ENCODE measurements around the gene TP73. TPM values are rescaled to one million over a fixed set of nuclear protein-coding genes. Genes with fewer than 3 reads are reported as not detected.
A peak's percentile ranks its signal among the peaks of the same experiment; 100 is the strongest.

TP73 gene
- total and polyA plus RNA-seq, 7 donors = under 0.01 to 0.13 (median 0.01) TPM; not detected in 4

GRCh38 chr1:3658231-3658615 lies 5.9 kb downstream of the TP73 start:
- no peak for DNase-seq
- H3K27ac ChIP-seq = no peak overlapping the region
- H3K36me3 ChIP-seq (ENCODE audit: insufficient read depth in 1 of 2, low read depth in 1 of 2) = no peaks in the 10 kb centered on the region
- no peaks in the 10 kb centered on the region for H3K4me1 ChIP-seq
- intact Hi-C loops (cut with DNase I) = no loop called here
- ATAC-seq = no peak
- H3K9me3 ChIP-seq = no peaks in the 10 kb centered on the region
- WGBS, 3 donors = 49 to 50% (median 50%) methylated on average over 14 of the region's 14 CpGs
- H3K27me3 ChIP-seq (ENCODE audit: insufficient read depth in 3 of 3, low read length in 2 of 3) = peaks cover 0 to 26% (median 7%) of the 10 kb centered on the region in 3 donors
- no peak overlapping the region for H3K4me3 ChIP-seq
- no peak for TF ChIP-seq CTCF (IDR thresholded peaks at IDR 0.05)

DNA sequence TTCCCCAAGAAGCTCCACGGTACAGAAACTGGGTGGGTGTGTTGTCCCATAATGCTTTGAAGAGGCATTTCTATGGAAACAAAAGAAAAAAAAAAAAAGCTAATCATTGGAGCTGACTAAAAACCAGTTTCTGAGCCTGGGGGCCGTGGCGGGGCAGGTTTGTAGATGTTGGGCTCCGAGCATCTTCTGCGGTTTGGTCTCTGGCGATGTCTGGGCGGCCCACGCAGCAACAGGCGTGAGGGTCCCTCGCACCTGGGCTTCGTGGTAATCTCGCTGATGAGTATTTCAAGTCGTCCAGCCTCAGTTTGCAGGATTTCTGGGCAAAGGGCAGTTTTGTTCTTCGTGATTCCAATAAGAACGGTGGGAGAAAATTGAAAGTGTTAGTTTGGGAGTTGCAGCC lies 6.8 kb downstream of the TP73 start:
- intact Hi-C loops (cut with DNase I) = no loop called here
- no peak overlapping the region for H3K27ac ChIP-seq
- no peaks in the 10 kb centered on the region for H3K36me3 ChIP-seq (ENCODE audit: insufficient read depth in 1 of 2, low read depth in 1 of 2)
- H3K4me3 ChIP-seq = no peak overlapping the region
- H3K9me3 ChIP-seq = no peaks in the 10 kb centered on the region
- ATAC-seq (no peak), DNase-seq (no peak)
- 80 to 91% (median 82%) methylated on average over 15 of the region's 15 CpGs for WGBS, 3 donors
- TF ChIP-seq CTCF (IDR thresholded peaks at IDR 0.05) = no peak
- peaks cover 0 to 17% (median 4%) of the 10 kb centered on the region in 3 donors for H3K27me3 ChIP-seq (ENCODE audit: insufficient read depth in 3 of 3, low read length in 2 of 3)
- H3K4me1 ChIP-seq = no peaks in the 10 kb centered on the region

- Histone ChIP-seq H3K36me3 (ENCODE audit: insufficient read depth in 1 of 2, low read depth in 1 of 2) (no peaks in the 10 kb centered on the region), H3K4me1 (no peaks in the 10 kb centered on the region), H3K27ac (no peak overlapping the region), H3K4me3 (no peak overlapping the region), H3K27me3 (ENCODE audit: insufficient read depth in 3 of 3, low read length in 2 of 3) (peaks cover 0 to 4% (median 0%) of the 10 kb centered on the region in 3 donors), H3K9me3 (no peaks in the 10 kb centered on the region)
- no peak for TF ChIP-seq CTCF (IDR thresholded peaks at IDR 0.05)
- intact Hi-C loops (cut with DNase I) = no loop called here
- DNase-seq = no peak
- WGBS, 3 donors = 33 to 62% (median 38%) methylated on average over 2 of the region's 2 CpGs
- ATAC-seq = no peak
Observed at GRCh38 chr1:3660704-3661103, 8.4 kb downstream of the TP73 start.

GRCh38 chr1:3661631-3662030 lies 9.3 kb downstream of the TP73 start:
- H3K27me3 ChIP-seq (ENCODE audit: insufficient read depth in 3 of 3, low read length in 2 of 3) = peaks cover 0 to 4% (median 0%) of the 10 kb centered on the region in 3 donors
- H3K27ac ChIP-seq = no peak overlapping the region
- DNase-seq = no peak
- H3K4me1 ChIP-seq = no peaks in the 10 kb centered on the region
- H3K9me3 ChIP-seq = no peaks in the 10 kb centered on the region
- no peak for ATAC-seq
- WGBS, 3 donors = 95 to 97% (median 96%) methylated on average over 4 of the region's 4 CpGs
- H3K36me3 ChIP-seq (ENCODE audit: insufficient read depth in 1 of 2, low read depth in 1 of 2) = no peaks in the 10 kb centered on the region
- intact Hi-C loops (cut with DNase I) = no loop called here
- H3K4me3 ChIP-seq = no peak overlapping the region
- no peak for TF ChIP-seq CTCF (IDR thresholded peaks at IDR 0.05)

- Histone ChIP-seq H3K4me1 (no peaks in the 10 kb centered on the region), H3K4me3 (no peak overlapping the region), H3K36me3 (ENCODE audit: insufficient read depth in 1 of 2, low read depth in 1 of 2) (no peaks in the 10 kb centered on the region), H3K27me3 (ENCODE audit: insufficient read depth in 3 of 3, low read length in 2 of 3) (no peaks in the 10 kb centered on the region), H3K9me3 (no peaks in the 10 kb centered on the region), H3K27ac (no peak overlapping the region)
- ATAC-seq = no peak
- TF ChIP-seq CTCF (IDR thresholded peaks at IDR 0.05) = no peak
- intact Hi-C loops (cut with DNase I) = no loop called here
- WGBS, 3 donors = 82 to 86% (median 84%) methylated on average over 16 of the region's 16 CpGs
- peak in 1 of 2 donors; percentile 30 for DNase-seq
Observed at GRCh38 chr1:3662080-3662671, 9.9 kb downstream of the TP73 start.

Data from psoas muscle (tissue), 8 donors.